ENCODE data around the gene ZNF30. TPM values are rescaled to one million over a fixed set of nuclear protein-coding genes. Genes with fewer than 3 reads are reported as not detected.
"Not testable (repeated sequence)": the region's sequence is repeated elsewhere in the genome, so short reads cannot be mapped to it uniquely, and the experiment has no call there.

The ZNF30 gene
- total RNA-seq, 2 donors from 2014 or later: 1.3 to 2.1 TPM

- TF ChIP-seq, protein P1, sequence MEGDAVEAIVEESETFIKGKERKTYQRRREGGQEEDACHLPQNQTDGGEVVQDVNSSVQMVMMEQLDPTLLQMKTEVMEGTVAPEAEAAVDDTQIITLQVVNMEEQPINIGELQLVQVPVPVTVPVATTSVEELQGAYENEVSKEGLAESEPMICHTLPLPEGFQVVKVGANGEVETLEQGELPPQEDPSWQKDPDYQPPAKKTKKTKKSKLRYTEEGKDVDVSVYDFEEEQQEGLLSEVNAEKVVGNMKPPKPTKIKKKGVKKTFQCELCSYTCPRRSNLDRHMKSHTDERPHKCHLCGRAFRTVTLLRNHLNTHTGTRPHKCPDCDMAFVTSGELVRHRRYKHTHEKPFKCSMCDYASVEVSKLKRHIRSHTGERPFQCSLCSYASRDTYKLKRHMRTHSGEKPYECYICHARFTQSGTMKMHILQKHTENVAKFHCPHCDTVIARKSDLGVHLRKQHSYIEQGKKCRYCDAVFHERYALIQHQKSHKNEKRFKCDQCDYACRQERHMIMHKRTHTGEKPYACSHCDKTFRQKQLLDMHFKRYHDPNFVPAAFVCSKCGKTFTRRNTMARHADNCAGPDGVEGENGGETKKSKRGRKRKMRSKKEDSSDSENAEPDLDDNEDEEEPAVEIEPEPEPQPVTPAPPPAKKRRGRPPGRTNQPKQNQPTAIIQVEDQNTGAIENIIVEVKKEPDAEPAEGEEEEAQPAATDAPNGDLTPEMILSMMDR (IDR thresholded peaks at IDR 0.05): no peak
- Histone ChIP-seq H3K9ac (ENCODE audit: low read depth in 2 of 2, low read length in 2 of 2) (no peak overlapping the region), H3K4me3 (no peak overlapping the region), H3K36me3 (no peaks in the 10 kb centered on the region), H3K9me3 (no peaks in the 10 kb centered on the region), H3K27me3 (peaks cover 9% of the 10 kb centered on the region), H3K27ac (no peak overlapping the region), H3K4me1 (no peaks in the 10 kb centered on the region)
- intact Hi-C loops (cut with DNase I): no loop called here
- DNase-seq: no peak
Measured at GRCh38 chr19:34900245-34900644, 26.5 kb upstream of the ZNF30 start.

DNA sequence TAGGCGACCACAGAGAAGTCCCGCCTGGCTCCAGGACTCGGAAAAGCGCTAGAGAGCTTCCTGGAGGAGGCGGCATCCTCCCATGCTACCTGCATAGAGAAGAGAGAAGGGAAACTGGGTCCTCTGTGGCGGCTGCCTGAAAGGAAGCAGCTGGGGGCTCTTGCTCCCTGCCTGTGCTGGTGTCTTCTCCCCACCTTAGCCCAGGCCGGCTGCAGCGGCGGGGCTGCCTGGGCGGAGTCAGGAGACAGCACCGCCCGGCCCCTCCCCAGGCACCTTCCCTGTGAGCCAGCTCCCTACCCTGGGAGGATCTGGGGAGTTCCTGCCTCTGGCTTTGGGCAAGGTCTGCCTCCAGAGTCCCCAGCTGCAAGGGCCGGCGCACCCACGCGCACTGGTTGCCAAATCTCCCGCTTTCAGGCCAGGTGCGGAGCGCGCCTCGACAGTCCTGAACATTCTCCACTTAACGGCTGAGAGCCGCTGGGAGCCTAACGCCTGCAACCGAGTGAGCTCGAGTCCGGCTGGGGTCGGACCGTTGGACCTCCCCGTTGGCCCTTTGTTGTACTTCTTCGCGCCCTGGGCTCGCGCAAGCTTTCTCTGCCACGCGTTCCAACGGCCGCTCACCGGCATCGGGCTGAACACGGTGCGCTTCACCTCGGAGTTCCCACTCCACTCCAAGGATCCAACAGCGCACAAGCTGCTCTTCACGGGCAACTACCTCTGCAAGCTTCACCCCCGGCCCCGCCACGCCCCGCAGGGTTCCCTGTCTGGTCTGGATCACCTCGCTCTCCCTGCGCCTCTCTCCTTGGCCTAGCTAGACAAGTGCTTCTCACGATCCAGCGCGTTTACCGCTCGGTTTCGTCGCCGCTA is 21.8 kb upstream of the ZNF30 start:
- no peak for DNase-seq
- Histone ChIP-seq H3K9me3 (no peaks in the 10 kb centered on the region), H3K9ac (ENCODE audit: low read depth in 2 of 2, low read length in 2 of 2) (no peak overlapping the region), H3K36me3 (no peaks in the 10 kb centered on the region), H3K27me3 (peaks cover 14% of the 10 kb centered on the region), H3K4me1 (no peaks in the 10 kb centered on the region), H3K27ac (no peak overlapping the region), H3K4me3 (no peak overlapping the region)
- TF ChIP-seq, protein P1 (IDR thresholded peaks at IDR 0.05): no peak
- intact Hi-C loops (cut with DNase I): no loop called here

DNA sequence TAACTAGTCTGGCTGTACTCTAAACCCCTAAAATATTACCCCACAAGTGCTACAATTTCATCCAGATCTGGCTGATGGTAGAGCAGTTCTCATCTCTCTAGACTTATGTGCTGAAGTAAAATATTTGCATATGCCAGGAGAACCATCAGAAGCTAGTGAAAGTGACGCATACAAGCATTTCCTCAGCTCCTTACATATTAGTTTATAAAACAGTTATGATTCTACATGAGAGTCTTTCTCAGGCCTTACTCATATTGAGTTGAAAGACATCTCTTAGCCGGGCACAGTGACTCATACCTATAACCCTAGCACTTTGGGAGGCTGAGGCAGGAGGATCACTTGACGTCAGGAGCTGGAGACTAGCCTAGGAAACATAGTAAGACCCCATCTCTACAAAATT is 15.9 kb upstream of the ZNF30 start:
- DNase-seq: no peak
- TF ChIP-seq, protein P1 (IDR thresholded peaks at IDR 0.05): no peak
- Histone ChIP-seq H3K9me3 (no peaks in the 10 kb centered on the region), H3K9ac (ENCODE audit: low read depth in 2 of 2, low read length in 2 of 2) (no peak overlapping the region), H3K27ac (no peak overlapping the region), H3K27me3 (no peaks in the 10 kb centered on the region), H3K4me1 (no peaks in the 10 kb centered on the region), H3K36me3 (no peaks in the 10 kb centered on the region), H3K4me3 (no peak overlapping the region)
- intact Hi-C loops (cut with DNase I): no loop called here

DNA sequence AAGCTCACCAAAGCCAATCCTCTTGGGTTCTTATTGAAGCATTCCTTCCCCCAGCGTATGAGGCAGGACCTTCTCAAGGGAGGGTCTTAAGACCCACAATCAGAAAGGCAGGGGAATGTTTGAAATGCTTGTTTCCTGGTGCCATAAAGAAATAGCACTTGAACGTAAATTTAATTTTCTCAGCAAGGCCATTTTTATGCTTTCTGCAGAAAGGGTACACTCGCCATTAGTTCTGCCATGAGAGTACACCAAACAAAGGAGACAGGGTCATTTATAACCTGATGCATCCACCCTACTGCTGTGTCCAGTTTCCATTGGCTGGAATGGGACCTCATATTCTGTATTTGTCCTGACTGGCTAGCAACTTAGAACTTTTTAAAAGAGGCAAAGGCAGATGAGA is 9.6 kb upstream of the ZNF30 start:
- H3K27me3 ChIP-seq; H3K4me1 ChIP-seq; H3K9me3 ChIP-seq; intact Hi-C loops (cut with DNase I); H3K9ac ChIP-seq (ENCODE audit: low read depth in 2 of 2, low read length in 2 of 2); DNase-seq; H3K27ac ChIP-seq; H3K36me3 ChIP-seq; H3K4me3 ChIP-seq: not testable (repeated sequence)

- intact Hi-C loops (cut with DNase I): no loop called here
- DNase-seq: no peak
- no peak overlapping the region for H3K27ac ChIP-seq
- no peak overlapping the region for H3K9ac ChIP-seq (ENCODE audit: low read depth in 2 of 2, low read length in 2 of 2)
- no peaks in the 10 kb centered on the region for H3K36me3 ChIP-seq
- H3K4me1 ChIP-seq: no peaks in the 10 kb centered on the region
- H3K27me3 ChIP-seq: no peaks in the 10 kb centered on the region
- TF ChIP-seq, protein P1 (IDR thresholded peaks at IDR 0.05): no peak
- no peak overlapping the region for H3K4me3 ChIP-seq
- H3K9me3 ChIP-seq: no peaks in the 10 kb centered on the region
Measured at GRCh38 chr19:34918190-34918589, 8.5 kb upstream of the ZNF30 start.

GRCh38 chr19:34920090-34920786 is 6.5 kb upstream of the ZNF30 start:
- intact Hi-C loops (cut with DNase I); H3K27me3 ChIP-seq; H3K9ac ChIP-seq (ENCODE audit: low read depth in 2 of 2, low read length in 2 of 2); H3K9me3 ChIP-seq; DNase-seq; H3K36me3 ChIP-seq; H3K4me3 ChIP-seq; H3K4me1 ChIP-seq; H3K27ac ChIP-seq: not testable (repeated sequence)

Data from colonic mucosa (tissue), 4 donors.